Liver (tissue), 3 donors: ENCODE measurements around the gene GPR39.

Experiments used
- CTCF ChIP-seq: fragments of 150-350 bp; IDR thresholded peaks from 2 replicates; pipeline ENCODE4 v1.5.1; 2017; ENCODE audit warnings: improper control_type of control experiment, low read depth, low read length; ENCODE audit not compliant: missing input control
- EGR1 ChIP-seq, 2 donors: IDR thresholded peaks; 2 replicates each; pipeline ENCODE4 v1.6.1; 2016 to 2018; ENCODE audit warnings: antibody characterized with exemption in 2 of 2, low read depth in 2 of 2
- JUND ChIP-seq, 2 donors: IDR thresholded peaks; 2 replicates each; pipeline ENCODE4 v1.6.1; 2016; ENCODE audit warnings: antibody characterized with exemption in 2 of 2
- RAD21 ChIP-seq, 2 donors: IDR thresholded peaks; 2 replicates each; pipeline ENCODE4 v1.6.1; 2016; ENCODE audit warnings: antibody characterized with exemption in 2 of 2, mild to moderate bottlenecking in 2 of 2
- TF ChIP-seq, protein P1 (sequence below): IDR thresholded peaks from 2 replicates; pipeline ENCODE4 v1.6.1; 2016; ENCODE audit warnings: antibody characterized with exemption
- donor health status: healthy.
- donor health status: healthy.

GRCh38 chr2:132566379-132566778, 149.8 kb downstream of the GPR39 start:
- TF ChIP-seq CTCF (no peak), RAD21 (IDR thresholded peaks at IDR 0.05) (no peak), JUND (IDR thresholded peaks at IDR 0.05) (no peak), EGR1 (IDR thresholded peaks at IDR 0.05; ENCODE audit: low read depth in 2 of 2) (no peak)
- TF ChIP-seq, protein P1, sequence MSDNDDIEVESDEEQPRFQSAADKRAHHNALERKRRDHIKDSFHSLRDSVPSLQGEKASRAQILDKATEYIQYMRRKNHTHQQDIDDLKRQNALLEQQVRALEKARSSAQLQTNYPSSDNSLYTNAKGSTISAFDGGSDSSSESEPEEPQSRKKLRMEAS: no peak
